H1 (cell line): Measurements from ENCODE around the gene ARHGEF11. TPM values are rescaled to one million over a fixed set of nuclear protein-coding genes. Genes with fewer than 3 reads are reported as not detected.

Experiments used
- CTCF ChIA-PET: fragments of 300-600 bp; sonication (Branson Sonifier 250); formaldehyde crosslinking; loops from one replicate; lab custom pipeline; 2021; ENCODE audit not compliant: partially characterized antibody; lab: Charles Lee
- POLR2A ChIA-PET: fragments of 300-600 bp; sonication (Branson Sonifier 250); formaldehyde crosslinking; loops from one replicate; lab custom pipeline; 2021; ENCODE audit warnings: inconsistent platforms; ENCODE audit not compliant: partially characterized antibody; lab: Charles Lee
- DNase-seq, 2 experiments: peaks; one replicate each; pipeline versions ENCODE4 v3.0.0 to v3.0.0-alpha.2; 2010 to 2022; ENCODE audit warnings: low spot score in 2 of 2, low read depth in 1 of 2, mixed read lengths in 1 of 2
- FAIRE-seq: peaks from 2 replicates; lab custom pipeline; 2011; peaks lifted over from hg19 to GRCh38; lab: Jason Lieb, UNC
- H2AFZ ChIP-seq: 2 replicates; pipeline ENCODE4 v1.8.1; 2012; ENCODE audit warnings: low read length, inconsistent platforms
- H2AK5ac ChIP-seq: 2 replicates; pipeline ENCODE4 v1.6.1; 2013; ENCODE audit warnings: low read depth, low read length
- H2BK120ac ChIP-seq: replicated peaks from 2 replicates; pipeline ENCODE3; 2013; ENCODE audit warnings: low read depth, low read length, inconsistent platforms
- H2BK12ac ChIP-seq: 2 replicates; pipeline ENCODE4 v1.6.1; 2013; ENCODE audit warnings: low read depth, low read length
- H2BK15ac ChIP-seq: 2 replicates; pipeline ENCODE4 v1.6.1; 2013; ENCODE audit warnings: low read length
- H2BK20ac ChIP-seq: 2 replicates; pipeline ENCODE4 v1.6.1; 2013; ENCODE audit warnings: low read length
- H2BK5ac ChIP-seq: 2 replicates; pipeline ENCODE4 v1.6.1; 2013; ENCODE audit warnings: low read depth, low read length
- H3K14ac ChIP-seq: 2 replicates; pipeline ENCODE4 v1.6.1; 2013; ENCODE audit warnings: inconsistent platforms; ENCODE audit not compliant: insufficient read length
- H3K18ac ChIP-seq: 2 replicates; pipeline ENCODE4 v1.6.1; 2013; ENCODE audit warnings: low read length; ENCODE audit errors: extremely low read depth
- H3K23ac ChIP-seq: 2 replicates; pipeline ENCODE4 v1.6.1; 2013; ENCODE audit warnings: inconsistent platforms; ENCODE audit not compliant: insufficient read length
- H3K23me2 ChIP-seq: 2 replicates; pipeline ENCODE4 v1.6.1; 2013; ENCODE audit warnings: low read depth, low read length
- H3K27ac ChIP-seq: 2 replicates; pipeline ENCODE4 v1.6.1; 2011; ENCODE audit warnings: low read depth, low read length, inconsistent platforms
- H3K27me3 ChIP-seq, 4 experiments: replicated peaks in 1 of 4; 1 replicate in 1 of 4; 2 replicates in 3 of 4; pipeline versions ENCODE4 v1.6.1 to v1.8.1; 2011 to 2013; ENCODE audit warnings: low read length in 3 of 4, mild to moderate bottlenecking in 3 of 4, inconsistent platforms in 2 of 4, mixed read lengths in 2 of 4, moderate library complexity in 1 of 4; ENCODE audit not compliant: control insufficient read depth in 3 of 4, insufficient read depth in 3 of 4; ENCODE audit errors: extremely low read depth in 1 of 4
- H3K36me3 ChIP-seq, 4 experiments: 2 replicates each; pipeline versions ENCODE4 v1.6.1 to v1.8.1; 2011 to 2013; ENCODE audit warnings: mild to moderate bottlenecking in 4 of 4, low read length in 3 of 4, moderate library complexity in 2 of 4, control low read depth in 1 of 4, inconsistent platforms in 1 of 4; ENCODE audit not compliant: insufficient read depth in 4 of 4, control insufficient read depth in 2 of 4
- H3K4ac ChIP-seq: replicated peaks from 2 replicates; pipeline ENCODE3; 2013; ENCODE audit warnings: low read length, low read depth, mixed read lengths, inconsistent platforms; ENCODE audit not compliant: insufficient read length
- H3K4me1 ChIP-seq, 4 experiments: replicated peaks in 1 of 4; 1 replicate in 1 of 4; 2 replicates in 3 of 4; pipeline versions ENCODE4 v1.6.1 to v1.8.1; 2011 to 2013; ENCODE audit warnings: low read length in 3 of 4, inconsistent platforms in 2 of 4, mixed read lengths in 1 of 4; ENCODE audit not compliant: insufficient read depth in 4 of 4, control insufficient read depth in 3 of 4
- H3K4me2 ChIP-seq, 2 experiments: 2 replicates each; pipeline versions ENCODE4 v1.6.1 to v1.8.1; 2011 to 2013; ENCODE audit warnings: low read depth in 2 of 2, low read length in 2 of 2, control low read depth in 1 of 2, inconsistent platforms in 1 of 2, mild to moderate bottlenecking in 1 of 2; ENCODE audit not compliant: insufficient read depth in 1 of 2
- H3K4me3 ChIP-seq, 4 experiments: fragments of 200-600, 300-600 bp in 1 of 4; sonication (generic), shearing (Covaris generic), sonication (Bioruptor Twin) in 1 of 4; 2 replicates each; pipeline versions ENCODE4 v1.5.1 to v1.8.1; 2011 to 2016; ENCODE audit warnings: low read length in 4 of 4, low read depth in 3 of 4, control low read depth in 2 of 4, inconsistent platforms in 2 of 4, mild to moderate bottlenecking in 2 of 4, mixed read lengths in 1 of 4, moderate library complexity in 1 of 4; ENCODE audit not compliant: insufficient read depth in 2 of 4; ENCODE audit errors: extremely low read depth in 1 of 4
- H3K56ac ChIP-seq: replicated peaks from 2 replicates; pipeline ENCODE3; 2013; ENCODE audit warnings: low read depth, mild to moderate bottlenecking, mixed read lengths, low read length, inconsistent platforms; ENCODE audit not compliant: insufficient read length
- H3K79me1 ChIP-seq: 2 replicates; pipeline ENCODE4 v1.6.1; 2013; ENCODE audit warnings: low read depth, low read length, control low read depth
- H3K79me2 ChIP-seq, 2 experiments: 2 replicates each; pipeline versions ENCODE4 v1.6.1 to v1.8.1; 2012 to 2013; ENCODE audit warnings: low read length in 2 of 2, mild to moderate bottlenecking in 2 of 2, inconsistent platforms in 1 of 2; ENCODE audit not compliant: insufficient read depth in 2 of 2, control insufficient read depth in 1 of 2
- H3K9ac ChIP-seq, 4 experiments: replicated peaks in 1 of 4; 1 replicate in 1 of 4; 2 replicates in 3 of 4; pipeline versions ENCODE4 v1.6.1 to v1.8.1; 2011 to 2013; ENCODE audit warnings: low read depth in 3 of 4, low read length in 3 of 4, control low read depth in 2 of 4, mild to moderate bottlenecking in 2 of 4, moderate library complexity in 2 of 4, inconsistent platforms in 1 of 4; ENCODE audit errors: extremely low read depth in 1 of 4
- H3K9me3 ChIP-seq, 2 experiments: 2 replicates each; pipeline versions ENCODE4 v1.6.1 to v1.8.1; 2012 to 2013; ENCODE audit warnings: mild to moderate bottlenecking in 2 of 2, moderate library complexity in 2 of 2, control low read depth in 1 of 2, inconsistent platforms in 1 of 2, low read depth in 1 of 2, low read length in 1 of 2, mixed read lengths in 1 of 2; ENCODE audit not compliant: insufficient read depth in 2 of 2
- H4K20me1 ChIP-seq, 2 experiments: replicated peaks in 1 of 2; 2 replicates each; pipeline versions ENCODE3 to v1.8.1; 2011 to 2013; ENCODE audit warnings: inconsistent platforms in 2 of 2, low read length in 2 of 2, mild to moderate bottlenecking in 1 of 2; ENCODE audit not compliant: insufficient read depth in 2 of 2, control insufficient read depth in 1 of 2
- H4K5ac ChIP-seq: 2 replicates; pipeline ENCODE4 v1.6.1; 2013; ENCODE audit warnings: low read length, low read depth, mixed read lengths, inconsistent platforms; ENCODE audit not compliant: insufficient read length
- H4K8ac ChIP-seq: 2 replicates; pipeline ENCODE4 v1.8.0; 2013; ENCODE audit warnings: mild to moderate bottlenecking, moderate library complexity, low read length, inconsistent platforms; ENCODE audit not compliant: insufficient read depth; ENCODE audit errors: extremely low read depth
- H4K91ac ChIP-seq: replicated peaks from 2 replicates; pipeline ENCODE3; 2013; ENCODE audit warnings: low read length, mixed read lengths, inconsistent platforms; ENCODE audit not compliant: insufficient read length
- EP300 ChIP-seq, 2 experiments: IDR thresholded peaks; 1 replicate in 1 of 2; 2 replicates in 1 of 2; pipeline ENCODE4 v1.6.1; 2011 to 2012; ENCODE audit warnings: low read depth in 2 of 2, low read length in 2 of 2, mild to moderate bottlenecking in 2 of 2, borderline replicate concordance in 1 of 2, inconsistent platforms in 1 of 2, moderate library complexity in 1 of 2
- RAD21 ChIP-seq, 2 experiments: IDR thresholded peaks in 1 of 2; conservative IDR thresholded peaks in 1 of 2; 2 replicates each; pipeline ENCODE4 v1.6.1; 2011; ENCODE audit warnings: low read depth in 2 of 2, low read length in 2 of 2, improper control_type of control experiment in 1 of 2, inconsistent platforms in 1 of 2, mild to moderate bottlenecking in 1 of 2, moderate library complexity in 1 of 2
- WGBS, 2 experiments: shearing (Covaris generic) in 1 of 2; methylation state at CpG; one replicate each; pipeline versions ENCODE4 v1.1.6 to v1.1.7; 2013 to 2015; ENCODE audit warnings: low lambda C conversion rate in 2 of 2, mixed read lengths in 2 of 2, inconsistent platforms in 1 of 2, low coverage in 1 of 2, missing lambda C conversion rate in 1 of 2; ENCODE audit not compliant: insufficient replicate concordance in 2 of 2, insufficient coverage in 1 of 2, insufficient read length in 1 of 2; ENCODE audit errors: extremely low coverage in 1 of 2, missing lambda C conversion rate in 1 of 2; 5-methylcytosine and 5-hydroxymethylcytosine counted together
- polyA plus RNA-seq, 7 experiments: library from polyadenylated mRNA; depleted of rRNA in 3 of 7; stranded (reverse) in 5 of 7; unstranded in 2 of 7; fragments of >200 nt in 5 of 7; fragments of 200-250 nt in 2 of 7; gene quantifications; 1 replicate in 5 of 7; 2 replicates in 1 of 7; 4 replicates in 1 of 7; pipeline versions ENCODE4 v1.2.1 to v1.2.3, GENCODE V29; 2011 to 2013; ENCODE audit warnings: missing spikeins in 2 of 7, mixed read lengths in 2 of 7
- total RNA-seq: library from RNA; stranded (reverse); fragmentation: NEBNext Ultra II Directional; extraction: Animal tissue kit (Norgen Biotek cat#: 25700); gene quantifications from 2 replicates; pipeline ENCODE4 v1.2.1, GENCODE V29; 2021
- TF ChIP-seq, protein P1 (sequence below), 3 experiments: IDR thresholded peaks; 1 replicate in 2 of 3; 2 replicates in 1 of 3; pipeline versions ENCODE4 v1.5.1 to v1.6.1; 2011; ENCODE audit warnings: low read length in 3 of 3, mild to moderate bottlenecking in 3 of 3, inconsistent platforms in 2 of 3, low read depth in 1 of 3, moderate library complexity in 1 of 3; ENCODE audit not compliant: insufficient read depth in 1 of 3; ENCODE audit errors: control extremely low read depth in 1 of 3

ARHGEF11 gene
- total and polyA plus RNA-seq, 2 of the 8 experiments (the other 6 are each of a cell fraction or from before 2014, with no cell fraction given) = 19.9 to 33.1 TPM

DNA sequence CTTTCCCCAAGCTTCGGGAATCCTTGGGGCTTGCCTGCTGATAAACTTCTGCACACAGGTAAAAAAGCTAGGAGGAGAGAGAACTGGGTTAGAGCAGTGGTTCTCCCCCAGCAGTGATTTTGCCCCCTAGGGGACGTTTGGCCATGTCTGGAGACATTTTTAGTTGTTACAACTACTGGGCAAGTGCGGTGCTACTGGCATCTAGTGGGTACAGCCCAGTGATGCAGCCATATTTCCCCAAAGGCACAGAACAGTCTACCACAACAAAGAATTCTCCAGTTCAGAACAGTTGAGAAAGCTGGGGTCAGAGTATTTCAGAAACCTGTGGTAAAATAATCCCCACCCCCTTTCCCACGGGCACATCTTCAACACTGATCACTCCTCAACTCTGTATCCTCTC, 83.8 kb downstream of the ARHGEF11 start:
- Histone ChIP-seq H3K4ac (no peak overlapping the region), H2BK5ac (no peak overlapping the region), H3K18ac (no peak overlapping the region), H4K20me1 (no peaks in the 10 kb centered on the region), H3K27ac (no peak overlapping the region), H4K5ac (no peak overlapping the region), H2BK120ac (no peak overlapping the region), H2AK5ac (no peak overlapping the region), H3K79me1 (no peaks in the 10 kb centered on the region), H3K9ac (no peak overlapping the region), H2AFZ (no peak overlapping the region), H4K8ac (no peak overlapping the region), H3K27me3 (no peaks in the 10 kb centered on the region), H3K9me3 (no peaks in the 10 kb centered on the region), H3K4me1 (no peaks in the 10 kb centered on the region), H3K23me2 (no peaks in the 10 kb centered on the region), H3K4me3 (no peak overlapping the region), H3K36me3 (peaks cover 16 to 58% (median 45%) of the 10 kb centered on the region in 4 experiments; a peak in 7 of 8 replicates), H4K91ac (no peak overlapping the region), H3K14ac (no peak overlapping the region), H3K79me2 (no peaks in the 10 kb centered on the region), H3K56ac (no peak overlapping the region), H2BK15ac (no peak overlapping the region), H3K4me2 (no peak overlapping the region), H3K23ac (no peak overlapping the region), H2BK20ac (no peak overlapping the region), H2BK12ac (no peak overlapping the region)
- TF ChIP-seq, protein P1, sequence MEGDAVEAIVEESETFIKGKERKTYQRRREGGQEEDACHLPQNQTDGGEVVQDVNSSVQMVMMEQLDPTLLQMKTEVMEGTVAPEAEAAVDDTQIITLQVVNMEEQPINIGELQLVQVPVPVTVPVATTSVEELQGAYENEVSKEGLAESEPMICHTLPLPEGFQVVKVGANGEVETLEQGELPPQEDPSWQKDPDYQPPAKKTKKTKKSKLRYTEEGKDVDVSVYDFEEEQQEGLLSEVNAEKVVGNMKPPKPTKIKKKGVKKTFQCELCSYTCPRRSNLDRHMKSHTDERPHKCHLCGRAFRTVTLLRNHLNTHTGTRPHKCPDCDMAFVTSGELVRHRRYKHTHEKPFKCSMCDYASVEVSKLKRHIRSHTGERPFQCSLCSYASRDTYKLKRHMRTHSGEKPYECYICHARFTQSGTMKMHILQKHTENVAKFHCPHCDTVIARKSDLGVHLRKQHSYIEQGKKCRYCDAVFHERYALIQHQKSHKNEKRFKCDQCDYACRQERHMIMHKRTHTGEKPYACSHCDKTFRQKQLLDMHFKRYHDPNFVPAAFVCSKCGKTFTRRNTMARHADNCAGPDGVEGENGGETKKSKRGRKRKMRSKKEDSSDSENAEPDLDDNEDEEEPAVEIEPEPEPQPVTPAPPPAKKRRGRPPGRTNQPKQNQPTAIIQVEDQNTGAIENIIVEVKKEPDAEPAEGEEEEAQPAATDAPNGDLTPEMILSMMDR (IDR thresholded peaks at IDR 0.05; ENCODE audit: control extremely low read depth in 1 of 3, insufficient read depth in 1 of 3, low read depth in 1 of 3, low read length in 3 of 3) = peak; percentile 13 to 75 (median 47)
- no peak for TF ChIP-seq EP300 (IDR thresholded peaks at IDR 0.05; ENCODE audit: borderline replicate concordance in 1 of 2, low read depth in 2 of 2, low read length in 2 of 2)
- peak; percentile 31 to 49; a peak in 3 of 4 replicates for TF ChIP-seq RAD21 (IDR thresholded peaks at IDR 0.05 in 1 of 2, conservative IDR thresholded peaks at IDR 0.05 in 1 of 2; ENCODE audit: low read depth in 2 of 2, low read length in 2 of 2)
- ChIA-PET CTCF (interaction anchor here (0.5 to 4.0 kb wide), 9 partner anchors 8 to 189 kb away, joined by 3 to 31 read pairs (median 3); no protein-coding TSS in a partner anchor), POLR2A (no interaction called here)
- WGBS, 2 experiments = 84% methylated on average over 4 of the region's 4 CpGs; no CpG with 5 or more reads in 1 of the 2 experiments
- DNase-seq (no peak), FAIRE-seq (no peak)
